H9 (cell line): ENCODE data around the gene DISP1. TPM values are rescaled to one million over a fixed set of nuclear protein-coding genes. Genes with fewer than 3 reads are reported as not detected.
A peak's percentile ranks its signal among the peaks of the same experiment; 100 is the strongest.

ENCODE experiments used
- DNase-seq: peaks from one replicate; pipeline ENCODE4 v3.0.0-alpha.2; 2017
- H2AFZ ChIP-seq: one replicate; pipeline ENCODE4 v1.6.1; 2013; ENCODE audit warnings: mild to moderate bottlenecking, low read length, control low read depth, moderate library complexity
- H2AK5ac ChIP-seq: 2 replicates; pipeline ENCODE4 v1.6.1; 2013; ENCODE audit warnings: low read length, control low read depth, mixed read lengths; ENCODE audit not compliant: insufficient read length
- H2BK120ac ChIP-seq: one replicate; pipeline ENCODE4 v1.6.1; 2013; ENCODE audit warnings: low read depth, mild to moderate bottlenecking, low read length, control low read depth, inconsistent platforms; ENCODE audit not compliant: poor library complexity, severe bottlenecking
- H2BK12ac ChIP-seq: 2 replicates; pipeline ENCODE4 v1.6.1; 2013; ENCODE audit warnings: low read length, control low read depth, mixed read lengths, low read depth; ENCODE audit not compliant: insufficient read length
- H2BK15ac ChIP-seq: 2 replicates; pipeline ENCODE4 v1.6.1; 2013; ENCODE audit warnings: low read depth, low read length, control low read depth
- H2BK20ac ChIP-seq: one replicate; pipeline ENCODE4 v1.6.1; 2013; ENCODE audit warnings: low read depth, mild to moderate bottlenecking, low read length, control low read depth, inconsistent platforms; ENCODE audit not compliant: poor library complexity, severe bottlenecking
- H2BK5ac ChIP-seq: 2 replicates; pipeline ENCODE4 v1.6.1; 2013; ENCODE audit warnings: low read length, control low read depth, mixed read lengths; ENCODE audit not compliant: insufficient read length
- H3K14ac ChIP-seq: 2 replicates; pipeline ENCODE4 v1.6.1; 2013; ENCODE audit warnings: low read length, control low read depth; ENCODE audit not compliant: insufficient read depth
- H3K18ac ChIP-seq: 2 replicates; pipeline ENCODE4 v1.6.1; 2013; ENCODE audit warnings: low read depth, mild to moderate bottlenecking, mixed read lengths, low read length, control low read depth; ENCODE audit not compliant: insufficient read length
- H3K23ac ChIP-seq: 2 replicates; pipeline ENCODE4 v1.6.1; 2013; ENCODE audit warnings: low read length, control low read depth, mixed read lengths, low read depth; ENCODE audit not compliant: insufficient read length
- H3K23me2 ChIP-seq: 2 replicates; pipeline ENCODE4 v1.6.1; 2013; ENCODE audit warnings: low read depth, mild to moderate bottlenecking, mixed read lengths, low read length, control low read depth; ENCODE audit not compliant: insufficient read length, poor library complexity, severe bottlenecking
- H3K27ac ChIP-seq: 2 replicates; pipeline ENCODE4 v1.5.1; 2013; ENCODE audit warnings: low read length, control low read depth, mixed read lengths, low read depth; ENCODE audit not compliant: insufficient read length
- H3K27me3 ChIP-seq: 2 replicates; pipeline ENCODE4 v1.6.1; 2013; ENCODE audit warnings: low read length, control low read depth, inconsistent platforms; ENCODE audit not compliant: insufficient read depth
- H3K4ac ChIP-seq: 2 replicates; pipeline ENCODE4 v1.6.1; 2013; ENCODE audit warnings: low read depth, mild to moderate bottlenecking, control low read depth, inconsistent platforms, low read length, moderate library complexity
- H3K4me1 ChIP-seq: 2 replicates; pipeline ENCODE4 v1.6.1; 2013; ENCODE audit warnings: low read length, control low read depth, inconsistent platforms; ENCODE audit not compliant: insufficient read depth
- H3K4me2 ChIP-seq: 2 replicates; pipeline ENCODE4 v1.6.1; 2013; ENCODE audit warnings: low read length, control low read depth, mixed read lengths; ENCODE audit not compliant: insufficient read length, insufficient read depth
- H3K56ac ChIP-seq: 2 replicates; pipeline ENCODE4 v1.6.1; 2013; ENCODE audit warnings: low read depth, mild to moderate bottlenecking, mixed read lengths, low read length, control low read depth; ENCODE audit not compliant: insufficient read length
- H3K79me1 ChIP-seq: 2 replicates; pipeline ENCODE4 v1.6.1; 2013; ENCODE audit warnings: low read depth, mild to moderate bottlenecking, moderate library complexity, low read length, control low read depth, inconsistent platforms; ENCODE audit not compliant: insufficient read depth, poor library complexity, severe bottlenecking
- H3K79me2 ChIP-seq: 2 replicates; pipeline ENCODE4 v1.6.1; 2013; ENCODE audit warnings: low read length, control low read depth, inconsistent platforms; ENCODE audit not compliant: insufficient read depth
- H3K9ac ChIP-seq: 2 replicates; pipeline ENCODE4 v1.6.1; 2013; ENCODE audit warnings: low read length, control low read depth, mixed read lengths; ENCODE audit not compliant: insufficient read length; ENCODE audit errors: extremely low read depth
- H3K9me3 ChIP-seq: one replicate; pipeline ENCODE4 v1.6.1; 2013; ENCODE audit warnings: low read depth, low read length, inconsistent platforms; ENCODE audit not compliant: control insufficient read depth
- H3T11ph ChIP-seq: one replicate; pipeline ENCODE4 v1.6.1; 2013; ENCODE audit warnings: mild to moderate bottlenecking, low read length, control low read depth, inconsistent platforms
- H4K20me1 ChIP-seq: one replicate; pipeline ENCODE4 v1.6.1; 2013; ENCODE audit not compliant: control insufficient read depth, insufficient read length, insufficient read depth
- H4K5ac ChIP-seq: 2 replicates; pipeline ENCODE4 v1.6.1; 2013; ENCODE audit warnings: low read depth, mild to moderate bottlenecking, mixed read lengths, low read length, control low read depth; ENCODE audit not compliant: insufficient read length
- H4K8ac ChIP-seq: replicated peaks from 2 replicates; pipeline ENCODE4 v1.6.1; 2013; ENCODE audit warnings: low read length, control low read depth, mixed read lengths, low read depth; ENCODE audit not compliant: insufficient read length
- H4K91ac ChIP-seq: 2 replicates; pipeline ENCODE4 v1.6.1; 2013; ENCODE audit warnings: low read depth, mild to moderate bottlenecking, moderate library complexity, mixed read lengths, low read length, control low read depth; ENCODE audit not compliant: insufficient read length
- H3K27ac Mint-ChIP-seq, 3 experiments: 2 replicates in 2 of 3; 3 replicates in 1 of 3; pipeline ENCODE4 v1.8.0; 2020 to 2021; ENCODE audit warnings: mixed read lengths in 3 of 3, mild to moderate bottlenecking in 1 of 3, moderate library complexity in 1 of 3
- H3K27me3 Mint-ChIP-seq: 2 replicates; pipeline ENCODE4 v1.8.0; 2021; ENCODE audit warnings: low read depth, mild to moderate bottlenecking, moderate library complexity, mixed read lengths
- H3K36me3 Mint-ChIP-seq, 3 experiments: 2 replicates in 2 of 3; 3 replicates in 1 of 3; pipeline ENCODE4 v1.8.0; 2020 to 2021; ENCODE audit warnings: low read depth in 3 of 3, mixed read lengths in 3 of 3; ENCODE audit not compliant: insufficient read depth in 1 of 3
- H3K4me1 Mint-ChIP-seq, 2 experiments: 2 replicates each; pipeline ENCODE4 v1.8.0; 2020; ENCODE audit warnings: mixed read lengths in 2 of 2
- H3K4me3 Mint-ChIP-seq, 2 experiments: 2 replicates in 1 of 2; 3 replicates in 1 of 2; pipeline ENCODE4 v1.8.0; 2020 to 2021; ENCODE audit warnings: mild to moderate bottlenecking in 2 of 2, mixed read lengths in 2 of 2, moderate library complexity in 1 of 2
- H3K9me3 Mint-ChIP-seq, 2 experiments: 2 replicates in 1 of 2; 3 replicates in 1 of 2; pipeline ENCODE4 v1.8.0; 2020; ENCODE audit warnings: mild to moderate bottlenecking in 2 of 2, mixed read lengths in 2 of 2, moderate library complexity in 1 of 2
- CTCF ChIP-seq: fragments of 200-600 bp; sonication (generic); conservative IDR thresholded peaks from 3 replicates; pipeline ENCODE4 v1.8.0; 2021; ENCODE audit warnings: antibody characterized with exemption, mild to moderate bottlenecking
- WGBS: extraction: QIAGEN DNeasy Blood & Tissue Kit; methylation state at CpG from one replicate; pipeline ENCODE4 v1.1.7; 2013; ENCODE audit warnings: missing lambda C conversion rate, low lambda C conversion rate, mixed read lengths; ENCODE audit not compliant: insufficient read length; ENCODE audit errors: extremely low coverage; 5-methylcytosine and 5-hydroxymethylcytosine counted together
- total RNA-seq: library from RNA; stranded (reverse); gene quantifications from 2 replicates; pipeline ENCODE4 v1.2.1, GENCODE V29; 2021

DISP1 gene
- total RNA-seq, 1 experiment from 2014 or later, result 2.6 TPM

- no peak overlapping the region for H2BK5ac ChIP-seq
- H3K27ac Mint-ChIP-seq, result peak overlapping the region in 1 of 3 experiments; percentile 12; a peak in 2 of 7 replicates
- H4K5ac ChIP-seq, result no peak overlapping the region
- H3K27ac ChIP-seq, result no peak overlapping the region
- no peak overlapping the region for H3K23ac ChIP-seq
- no peak overlapping the region for H3K14ac ChIP-seq
- H3K9me3 Mint-ChIP-seq, result no peaks in the 10 kb centered on the region; a peak in 1 of 5 replicates
- no peaks in the 10 kb centered on the region for H3K9me3 ChIP-seq
- no peaks in the 10 kb centered on the region; a peak in 1 of 7 replicates for H3K36me3 Mint-ChIP-seq
- H2AK5ac ChIP-seq, result no peak overlapping the region
- H3K4me3 Mint-ChIP-seq, result no peak overlapping the region
- DNase-seq, result no peak
- H4K91ac ChIP-seq, result no peak overlapping the region
- no peak overlapping the region for H3K4me2 ChIP-seq
- no peaks in the 10 kb centered on the region for H4K20me1 ChIP-seq
- H3T11ph ChIP-seq, result no peak overlapping the region
- no peaks in the 10 kb centered on the region for H3K4me1 ChIP-seq
- no peaks in the 10 kb centered on the region; the same call in 1 of the 2 replicates for H3K79me2 ChIP-seq
- no peak overlapping the region for H4K8ac ChIP-seq
- H2BK12ac ChIP-seq, result no peak overlapping the region
- 100% methylated on average over 2 of the region's 4 CpGs for WGBS
- H2BK120ac ChIP-seq, result no peak overlapping the region
- H3K4ac ChIP-seq, result no peak overlapping the region
- no peak overlapping the region for H2BK20ac ChIP-seq
- H3K4me1 Mint-ChIP-seq, result peaks cover 24 to 61% of the 10 kb centered on the region in 2 experiments
- H2BK15ac ChIP-seq, result no peak overlapping the region
- no peak overlapping the region for H3K56ac ChIP-seq
- no peak overlapping the region for H3K9ac ChIP-seq
- no peaks in the 10 kb centered on the region for H3K79me1 ChIP-seq
- no peak overlapping the region for H2AFZ ChIP-seq
- no peak for TF ChIP-seq CTCF
- H3K23me2 ChIP-seq, result peaks cover 5% of the 10 kb centered on the region
- H3K27me3 Mint-ChIP-seq, result no peaks in the 10 kb centered on the region
- H3K18ac ChIP-seq, result no peak overlapping the region
- no peaks in the 10 kb centered on the region for H3K27me3 ChIP-seq
Observed at GRCh38 chr1:222820171-222820712, 5.4 kb downstream of the DISP1 start.
